ENCODE data around the gene ZNF385D.

The ZNF385D gene

DNA sequence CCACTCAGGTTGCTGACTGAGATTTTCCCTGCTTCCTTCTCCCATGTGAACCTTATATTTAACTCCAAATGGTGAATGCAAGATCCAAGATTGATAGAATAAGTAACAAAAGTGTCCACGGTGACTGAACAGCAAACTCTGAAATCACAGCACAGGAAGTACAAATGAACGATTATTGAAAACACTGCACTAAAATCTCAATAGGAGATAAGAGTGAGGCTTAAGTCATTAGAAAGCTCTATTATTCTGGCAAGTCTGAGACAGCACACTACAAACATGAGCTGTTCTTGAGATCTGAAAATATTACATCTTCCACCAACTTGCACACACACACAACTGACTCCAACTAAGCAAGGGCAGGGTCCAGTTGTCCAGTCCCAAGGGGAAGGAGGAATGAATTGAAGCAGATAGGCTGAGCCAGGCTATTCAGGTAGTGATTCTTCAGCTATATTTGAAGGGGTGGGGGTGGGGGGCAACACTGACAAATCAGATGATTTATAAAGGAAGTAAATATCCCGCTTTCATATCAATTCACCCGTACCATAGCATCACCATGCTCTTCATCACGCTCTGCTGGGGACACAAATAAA is 2.9 kb downstream of the ZNF385D start:
- no peak for DNase-seq

DNA sequence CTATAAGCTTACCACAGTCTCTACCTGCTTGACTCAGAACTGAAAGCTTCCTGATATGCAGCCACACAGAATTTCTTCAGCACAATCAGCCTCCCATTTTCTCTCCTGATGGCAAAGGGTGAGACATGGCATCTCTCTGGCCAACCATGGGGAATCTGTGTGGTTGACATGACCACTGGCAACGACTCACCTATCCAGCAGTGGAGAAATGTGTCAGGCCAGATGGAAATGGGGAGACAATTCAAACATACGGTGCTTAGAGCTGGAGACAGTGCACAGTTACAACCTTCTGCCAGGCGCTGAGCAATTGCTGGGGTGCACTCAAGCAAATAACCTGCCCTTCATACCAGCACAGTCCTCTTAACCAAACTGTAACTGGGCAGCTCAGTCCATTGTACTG is 3.6 kb downstream of the ZNF385D start:
- no peak for DNase-seq

DNA sequence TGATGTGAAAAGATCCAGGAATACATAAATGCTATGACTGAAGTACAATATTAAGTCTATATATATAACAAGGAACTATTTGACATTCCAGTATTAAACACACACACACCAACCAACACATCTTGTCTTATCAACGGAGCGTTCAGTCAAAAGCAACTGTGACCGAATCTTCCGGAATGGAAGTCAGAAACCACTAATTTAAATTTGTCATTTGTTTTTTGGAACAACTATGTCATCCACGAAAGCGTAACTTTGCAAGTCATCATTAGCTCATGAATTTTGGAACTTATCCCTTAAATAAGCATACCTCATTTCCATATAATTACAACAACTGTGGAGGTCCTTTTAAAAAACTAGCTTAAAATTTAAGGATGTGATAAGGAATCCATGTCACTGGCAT is 5.0 kb downstream of the ZNF385D start:
- no peak for DNase-seq

DNA sequence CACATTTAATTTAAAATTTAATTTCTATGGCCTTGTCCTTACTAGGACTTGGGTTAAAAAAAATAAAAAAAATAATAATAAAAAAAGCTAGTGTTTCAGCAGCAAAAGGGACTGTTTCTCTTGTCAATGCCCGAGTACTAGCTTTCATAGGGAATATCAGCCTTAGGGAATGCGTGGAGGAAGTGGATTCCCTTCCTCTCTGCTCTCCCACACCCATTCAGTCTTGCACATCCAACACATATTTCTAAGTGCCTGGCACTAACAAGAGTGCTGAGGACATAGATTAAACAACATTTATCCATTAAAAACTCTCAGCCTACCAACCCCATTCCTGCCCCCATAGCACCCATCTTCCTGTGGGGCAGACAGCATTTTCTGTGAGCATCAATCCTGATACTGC is 6.2 kb downstream of the ZNF385D start:
- no peak for DNase-seq

DNA sequence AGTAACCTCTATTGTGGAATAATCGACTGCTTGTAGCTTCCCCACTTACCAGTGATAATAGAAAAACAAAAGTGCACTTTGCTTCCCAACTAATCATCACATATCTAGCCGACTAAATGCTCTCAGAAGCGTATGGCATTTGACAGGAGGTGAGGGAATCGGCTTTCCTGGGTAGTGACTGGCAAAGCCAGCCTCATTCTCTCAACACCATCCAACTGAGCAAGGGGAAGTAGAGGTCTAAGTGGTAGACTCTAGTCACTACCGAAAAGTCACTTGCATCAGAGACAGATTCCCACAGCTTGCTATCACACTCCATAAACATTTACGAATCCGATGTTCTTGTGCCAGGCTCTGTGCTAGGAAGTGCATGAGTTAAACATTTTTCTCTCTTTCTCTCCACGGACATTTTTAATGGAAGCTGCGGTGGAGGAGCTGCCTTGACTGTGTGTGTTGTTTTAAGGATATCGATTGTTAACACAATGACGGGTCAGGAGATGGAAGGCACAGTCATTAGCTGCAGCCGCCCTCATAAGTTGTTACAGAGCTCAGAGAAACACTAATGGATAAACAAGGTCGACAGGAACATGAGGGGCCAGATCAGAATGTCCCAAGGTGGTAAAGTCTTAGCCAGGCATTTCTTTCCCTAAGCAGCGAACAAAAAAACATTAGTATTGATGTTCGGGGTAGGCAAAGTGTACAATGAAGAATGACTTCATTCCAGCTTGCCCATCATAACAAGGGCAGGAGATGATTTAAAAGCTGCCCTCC is 11.9 kb downstream of the ZNF385D start:
- no peak for DNase-seq

DNA sequence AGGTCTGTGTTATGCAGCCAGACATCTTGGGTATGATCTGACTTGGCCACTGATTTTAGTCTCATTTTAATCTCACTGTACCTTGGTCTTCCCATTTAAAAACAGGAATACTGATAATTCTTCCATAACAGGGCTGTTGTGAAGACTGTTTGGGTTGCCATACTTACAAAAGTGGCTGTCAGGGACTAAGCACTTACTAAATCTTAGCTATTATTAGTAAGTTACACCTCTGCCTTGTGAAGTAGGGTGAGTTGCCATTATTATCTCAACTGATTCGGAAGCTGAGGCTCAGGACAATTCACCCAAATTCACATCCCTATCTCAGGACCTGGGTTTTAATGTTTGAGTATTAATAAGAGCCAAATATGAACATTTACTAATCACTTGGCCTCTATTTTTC is 12.7 kb downstream of the ZNF385D start:
- DNase-seq, result no peak

DNA sequence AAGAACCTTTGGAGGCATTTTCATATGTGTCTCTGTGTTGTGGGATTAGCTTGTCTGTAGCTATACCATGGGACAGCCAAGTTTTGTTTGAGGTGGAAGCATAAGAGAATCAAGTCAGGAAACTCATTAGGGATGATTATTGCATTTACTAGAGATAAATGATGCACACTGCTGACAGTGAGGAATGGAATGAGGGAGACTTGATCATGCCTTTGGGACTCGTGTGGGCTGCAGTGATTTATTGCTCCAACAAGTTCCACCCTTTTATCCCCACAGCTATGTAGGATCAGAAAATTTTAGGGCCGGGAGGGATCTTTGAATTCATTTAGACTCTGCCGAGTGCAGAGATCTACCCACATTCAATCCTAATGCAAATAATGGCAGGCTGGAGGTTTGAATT is 16.3 kb downstream of the ZNF385D start:
- DNase-seq, result no peak

DNA sequence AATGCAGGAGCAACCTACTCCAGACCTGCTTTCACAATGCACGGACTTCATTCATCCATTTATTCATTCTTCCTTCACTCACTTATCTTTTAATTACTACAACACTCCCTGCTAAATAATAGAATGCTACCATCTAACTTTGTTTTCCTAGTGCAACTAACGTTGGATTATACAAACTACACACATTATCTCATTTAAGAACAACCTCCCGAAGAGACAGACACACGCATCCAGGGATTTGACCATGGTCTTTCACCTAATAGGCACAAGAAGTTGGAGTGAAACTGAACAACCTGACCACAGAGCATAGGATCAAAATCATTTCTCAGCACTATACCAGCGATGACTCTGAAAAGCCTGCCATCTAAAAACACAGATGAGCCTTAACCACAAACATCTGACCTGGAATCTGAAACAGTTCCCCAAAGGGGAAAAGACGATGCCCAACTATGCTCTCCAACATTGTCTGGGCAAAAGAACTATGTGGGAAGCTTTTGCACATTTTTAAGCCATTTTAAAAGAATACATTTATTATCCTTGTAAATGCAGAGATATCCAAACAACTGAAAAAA is 21.0 kb downstream of the ZNF385D start:
- DNase-seq, result no peak

DNA sequence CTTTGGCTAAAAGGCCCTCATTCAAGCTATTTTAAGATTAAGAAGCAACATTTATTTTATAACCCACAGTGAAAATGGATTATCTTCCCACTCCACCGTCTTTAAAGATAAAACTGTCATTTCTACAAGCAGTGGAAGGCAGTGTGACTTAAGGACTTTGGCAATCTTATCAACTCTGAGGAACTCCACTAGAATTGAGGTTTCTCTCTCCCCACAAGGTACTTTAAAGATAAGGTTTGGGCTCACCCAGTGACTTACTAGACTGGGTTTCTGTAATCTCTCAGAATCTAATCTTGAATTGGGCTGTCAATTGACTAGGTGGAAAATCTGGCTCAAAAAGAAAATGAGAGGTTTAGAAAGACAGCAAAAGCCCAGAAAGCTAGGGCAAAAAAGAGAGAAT is 21.7 kb downstream of the ZNF385D start:
- no peak for DNase-seq

DNA sequence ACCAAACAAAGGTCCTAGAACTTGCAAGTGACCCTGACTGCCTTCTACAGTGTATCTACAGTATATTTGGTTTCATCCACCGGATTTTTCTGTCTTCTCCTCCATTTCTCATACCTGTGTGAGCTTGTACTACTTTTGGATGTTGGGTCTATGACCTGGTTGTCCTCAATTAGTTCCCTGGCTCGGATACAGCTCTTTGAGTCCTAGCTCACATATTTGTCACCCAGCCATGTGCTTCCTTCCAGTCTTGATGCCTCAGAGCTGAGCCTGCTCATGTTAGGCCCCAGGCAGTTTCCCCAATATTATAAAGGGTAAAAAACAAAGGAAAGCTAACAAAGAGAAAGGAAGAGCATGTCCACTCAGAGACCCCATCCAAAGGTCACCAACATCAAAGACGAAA is 28.2 kb downstream of the ZNF385D start:
- DNase-seq, result no peak

DNA sequence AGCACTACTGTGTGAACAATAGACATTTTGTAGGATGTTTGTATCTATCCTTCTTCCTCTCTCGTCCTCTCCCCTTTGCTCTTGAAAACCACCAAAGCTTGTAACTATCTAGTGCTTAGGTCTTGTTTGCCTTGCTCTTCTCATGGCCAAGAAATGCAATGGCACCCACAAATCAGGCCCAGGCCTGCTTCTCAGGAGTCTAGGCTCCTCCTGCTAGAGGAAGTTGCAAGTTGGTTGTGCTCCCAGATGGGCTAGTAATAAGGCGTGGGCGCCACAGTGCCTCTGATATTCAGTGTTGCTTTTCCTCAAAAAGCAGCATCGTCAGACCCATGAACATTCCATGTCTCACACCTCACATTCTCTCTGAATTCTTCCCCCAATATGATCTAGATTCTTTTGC is 28.7 kb downstream of the ZNF385D start:
- DNase-seq, result no peak

DNA sequence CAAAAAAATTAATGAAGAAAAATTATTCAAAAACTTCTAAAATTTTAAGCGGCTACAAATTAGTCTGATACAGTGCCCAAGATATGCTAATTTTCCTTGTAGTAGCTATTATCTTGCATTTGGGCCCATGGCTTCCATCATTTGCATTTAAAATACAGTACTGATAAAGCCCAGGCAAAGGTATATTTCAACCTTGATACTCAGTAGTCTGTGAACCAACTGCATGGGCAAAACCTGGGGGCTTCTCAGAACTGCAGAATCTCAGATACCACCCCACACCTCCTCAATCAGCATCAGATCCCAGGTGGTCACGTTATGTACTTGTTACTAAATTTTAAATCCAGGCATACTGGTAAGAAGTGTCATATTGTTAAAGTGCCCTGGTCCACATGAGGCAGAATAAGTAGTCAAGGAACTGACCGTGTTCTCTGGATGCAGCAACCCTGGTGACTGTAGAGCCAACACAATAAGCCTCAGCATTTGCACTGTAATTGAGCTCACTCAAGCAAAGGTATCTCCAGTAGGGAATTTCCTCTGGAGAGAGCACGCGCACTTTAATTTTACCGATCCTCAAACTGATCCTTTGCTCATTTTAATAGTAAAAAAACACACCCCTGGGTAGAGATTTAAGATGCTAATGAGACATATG is 31.9 kb downstream of the ZNF385D start:
- no peak for DNase-seq

DNA sequence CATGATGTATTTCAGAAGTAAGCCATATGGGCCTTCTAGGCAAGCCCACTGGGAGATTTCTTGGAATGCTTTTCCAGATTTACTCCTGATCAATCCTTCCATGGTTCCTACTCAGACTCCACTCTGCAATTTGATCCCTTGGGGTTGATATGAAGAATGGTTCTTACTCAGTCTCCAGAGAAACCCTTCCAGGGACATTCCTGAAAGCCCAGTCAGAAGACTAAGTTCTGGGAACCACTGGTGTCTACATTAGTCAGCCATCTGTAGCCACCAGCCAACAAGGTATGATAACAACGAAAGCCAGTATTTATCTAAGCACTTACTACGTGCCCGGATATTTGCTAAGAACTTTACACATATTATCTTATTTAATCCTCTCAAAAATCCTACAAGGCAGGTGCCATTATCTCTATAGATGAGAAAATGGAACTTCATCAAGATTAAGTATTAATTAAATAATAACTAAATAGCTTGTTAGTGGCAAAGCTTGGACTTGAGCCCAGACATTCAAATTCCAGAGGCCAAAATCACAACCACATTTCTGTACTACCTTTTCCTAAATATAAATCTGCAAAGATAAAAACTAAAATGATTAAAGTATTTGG is 32.7 kb downstream of the ZNF385D start:
- DNase-seq, result no peak

DNA sequence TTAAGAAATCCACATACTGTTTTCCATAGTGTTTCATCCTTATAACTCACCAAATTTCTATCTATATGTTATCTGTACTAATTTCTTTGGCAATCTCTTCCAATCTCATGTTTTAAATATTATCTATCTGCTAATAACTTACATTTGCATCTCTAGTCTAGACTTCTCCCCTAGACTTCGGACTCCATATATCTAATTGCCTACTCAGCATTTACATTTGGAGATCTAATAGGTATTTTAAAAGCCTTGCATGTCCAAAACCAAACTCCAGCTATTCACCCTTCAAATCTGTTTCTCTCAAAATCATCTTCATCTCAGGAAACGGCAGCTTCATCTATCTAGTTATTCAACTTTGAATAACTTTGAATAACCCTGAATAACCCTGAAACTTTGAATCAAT is 35.3 kb downstream of the ZNF385D start:
- no peak for DNase-seq

DNA sequence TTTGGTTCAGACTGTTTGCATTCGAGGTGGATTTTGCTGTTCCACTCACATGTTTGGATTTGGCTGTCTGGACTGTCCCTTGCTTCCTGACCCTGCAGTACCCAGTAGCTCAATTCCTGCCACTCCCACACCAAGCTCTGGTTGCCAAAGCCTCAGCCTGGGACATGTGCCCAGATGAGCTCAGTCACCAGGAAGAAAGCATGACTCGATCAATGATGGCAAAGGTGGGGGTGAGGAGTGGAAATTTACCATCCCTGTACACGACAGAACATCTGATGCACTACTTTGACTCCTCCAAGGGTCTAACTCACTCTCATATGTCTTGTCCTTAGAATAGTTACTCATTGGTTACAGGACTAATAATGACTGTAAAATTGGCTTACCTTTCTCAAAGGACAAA is 45.2 kb downstream of the ZNF385D start:
- DNase-seq, result peak; percentile 43

DNA sequence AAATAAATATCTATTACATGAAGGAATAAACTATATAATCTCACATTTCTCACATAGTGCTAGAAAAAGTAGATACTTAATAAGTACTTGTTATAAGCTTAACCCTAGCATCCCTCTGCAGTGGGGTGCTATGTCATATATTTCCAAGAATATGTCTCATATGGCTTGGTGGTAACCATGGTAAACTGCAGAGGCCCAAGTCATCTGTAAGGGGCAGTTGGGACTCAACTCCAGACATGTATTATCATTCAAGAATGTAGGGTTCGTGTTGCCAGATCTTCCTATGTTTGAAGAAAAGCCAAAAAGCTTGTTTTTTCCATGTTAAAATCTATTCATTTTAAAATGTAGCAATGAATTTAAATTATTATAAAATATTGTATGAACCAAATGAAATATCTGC is 46.2 kb downstream of the ZNF385D start:
- no peak for DNase-seq

DNA sequence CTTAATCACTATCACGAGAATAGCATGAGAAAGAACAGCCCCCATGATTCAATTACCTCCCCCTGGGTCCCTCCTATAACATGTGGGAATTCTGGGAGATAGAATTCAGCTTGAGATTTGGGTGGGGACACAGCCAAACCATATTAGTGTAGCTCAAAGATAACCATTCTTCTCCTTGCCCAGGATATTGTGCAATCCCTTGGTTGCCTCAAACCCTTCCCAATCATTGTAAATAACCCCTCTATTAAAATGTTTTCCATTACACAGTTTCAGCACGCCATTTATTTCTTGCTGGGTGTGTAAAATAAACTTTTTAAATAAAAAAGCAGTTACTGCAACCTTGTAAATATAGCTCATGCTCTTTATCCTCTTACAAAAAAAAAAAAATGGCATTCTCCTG is 47.7 kb downstream of the ZNF385D start:
- no peak for DNase-seq

DNA sequence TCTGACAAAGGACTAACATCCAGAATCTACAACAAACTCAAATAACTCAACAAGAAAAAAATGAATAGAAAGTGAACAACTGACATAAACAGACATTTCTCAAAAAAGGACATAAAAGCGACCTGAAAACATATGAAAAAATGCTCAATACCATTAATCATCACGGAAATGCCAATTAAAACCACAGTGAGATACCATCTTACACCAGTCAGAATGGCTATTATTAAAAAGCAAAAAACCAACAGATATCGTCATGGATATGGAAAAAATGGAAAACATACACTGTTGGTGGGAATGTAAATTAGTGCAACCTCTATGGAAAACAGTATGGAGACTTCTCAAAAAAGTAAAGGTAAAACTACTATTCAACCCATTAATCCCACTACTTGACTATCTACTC is 53.3 kb downstream of the ZNF385D start:
- DNase-seq, result no peak

DNA sequence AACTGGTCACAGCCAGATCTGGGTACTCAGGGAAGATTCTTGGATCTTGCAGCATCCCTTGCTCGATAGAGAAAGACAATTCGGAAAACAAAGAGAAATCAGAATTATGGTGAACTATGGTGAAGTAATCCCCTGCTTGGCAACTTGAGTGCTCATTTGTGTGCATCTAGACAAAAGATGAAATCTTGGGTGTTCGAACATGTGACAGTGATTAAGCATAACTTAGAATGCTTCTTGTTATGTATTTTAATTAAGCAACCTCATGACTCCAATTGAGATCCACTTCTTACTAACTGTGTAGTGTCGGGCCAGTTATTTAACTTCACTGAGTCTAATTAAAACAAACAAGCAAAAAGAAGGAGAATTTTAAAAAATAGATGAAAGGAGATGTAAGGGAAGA is 56.5 kb downstream of the ZNF385D start:
- DNase-seq, result no peak

DNA sequence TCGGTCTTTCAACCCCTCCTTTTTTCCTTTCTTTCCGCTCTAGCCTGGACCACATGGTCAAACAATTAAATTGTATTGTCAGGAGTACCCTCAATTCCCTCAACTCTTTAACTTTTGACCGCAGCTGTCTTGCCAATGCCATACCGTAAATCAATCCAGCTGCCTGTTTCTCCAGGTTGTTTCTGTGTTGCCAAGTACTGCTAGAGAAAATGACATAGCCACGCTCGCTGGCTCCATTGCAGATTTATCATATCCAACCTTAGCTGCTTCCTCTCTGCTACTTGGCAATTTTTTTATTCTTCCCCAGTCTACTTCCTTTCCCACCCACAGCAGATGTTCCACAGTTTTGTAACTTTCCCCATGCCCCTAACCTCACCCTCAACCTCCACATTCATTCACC is 60.0 kb downstream of the ZNF385D start:
- DNase-seq, result peak; percentile 60

DNA sequence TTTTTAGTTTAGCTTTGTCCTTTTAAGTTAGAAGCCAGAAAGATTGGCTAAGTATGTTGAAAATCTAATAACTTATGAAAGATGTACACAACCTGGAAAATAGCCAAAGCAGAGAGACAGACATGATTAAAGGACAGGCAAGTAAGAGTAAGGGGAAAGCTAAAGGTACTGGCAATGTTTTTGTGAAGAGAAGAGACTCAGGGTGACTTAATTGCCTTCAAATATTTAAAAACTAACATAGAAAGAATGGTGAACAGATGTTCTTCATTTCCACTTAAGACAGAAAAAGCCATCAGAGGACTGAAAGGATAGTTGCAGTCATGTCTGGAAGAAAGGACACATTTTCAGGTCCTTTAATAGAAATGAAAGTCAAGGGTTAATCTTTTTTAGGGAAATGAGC is 68.8 kb downstream of the ZNF385D start:
- DNase-seq, result no peak

DNA sequence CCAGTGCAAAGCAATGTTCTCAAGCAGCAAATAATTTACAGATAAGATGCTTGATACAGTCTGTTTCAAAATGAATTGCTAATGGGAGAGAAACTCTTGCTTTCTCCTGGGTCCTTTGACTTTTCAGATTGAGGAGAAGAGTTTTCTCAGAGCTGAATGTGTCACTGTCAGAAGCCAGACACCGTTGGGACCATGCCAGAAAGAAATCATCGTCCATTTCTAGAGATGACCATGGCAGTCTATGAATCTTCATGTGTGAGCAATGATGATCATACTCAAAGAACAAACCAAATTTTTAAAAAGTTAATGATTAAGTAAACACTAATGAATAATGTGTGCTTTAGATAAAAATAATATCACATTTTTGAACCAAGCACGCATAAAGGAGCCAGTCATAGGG is 77.6 kb downstream of the ZNF385D start:
- DNase-seq, result no peak

DNA sequence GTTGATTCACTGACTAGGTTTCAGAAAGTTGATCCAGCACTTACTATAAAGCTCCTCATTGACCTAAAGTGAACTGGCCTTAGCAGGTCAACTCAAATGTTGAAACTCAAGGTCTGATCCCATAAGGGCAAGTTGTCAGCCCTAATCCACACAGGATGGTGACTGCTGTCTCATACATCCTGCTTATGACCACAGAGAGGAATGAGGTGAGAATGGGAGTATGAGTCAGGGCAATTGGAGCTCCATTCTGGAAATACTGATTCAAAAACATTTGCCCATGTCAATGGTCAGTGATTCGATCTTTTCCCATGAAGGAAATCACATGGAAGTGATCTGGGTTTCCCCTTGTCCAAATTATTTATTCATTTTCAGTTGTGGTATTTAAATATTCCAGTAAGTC is 78.7 kb downstream of the ZNF385D start:
- no peak for DNase-seq

DNA sequence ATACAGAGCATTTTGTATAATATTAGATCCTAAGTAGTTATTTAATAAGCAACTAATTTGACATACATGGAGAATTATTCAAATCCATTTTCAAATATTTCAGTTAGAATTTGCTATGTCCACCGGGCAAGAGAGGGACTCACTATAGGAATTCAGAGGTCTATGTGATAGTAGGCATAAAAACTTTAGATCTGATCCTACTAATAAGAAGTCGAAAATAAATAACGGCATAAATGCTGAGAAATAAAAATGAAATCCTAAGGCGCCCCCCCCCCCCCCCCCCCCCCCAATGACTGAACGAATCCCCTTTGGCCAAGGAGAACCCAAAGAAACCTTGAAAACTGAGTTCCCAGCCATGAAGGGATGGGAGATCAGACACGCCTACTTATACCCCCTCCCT is 80.6 kb downstream of the ZNF385D start:
- DNase-seq, result no peak

All from femur (tissue), 1 donor.